AG09309 (cell line): ENCODE data around the gene MBP.
"Not testable (repeated sequence)": the region's sequence is repeated elsewhere in the genome, so short reads cannot be mapped to it uniquely, and the experiment has no call there.

ENCODE experiments used
- DNase-seq: peaks from one replicate; pipeline ENCODE4 v3.0.0-alpha.2; 2010; ENCODE audit warnings: low read depth
- H3K4me3 ChIP-seq: 2 replicates; pipeline ENCODE4 v1.5.1; 2011; ENCODE audit warnings: mild to moderate bottlenecking, low read depth, low read length, moderate library complexity; ENCODE audit not compliant: control insufficient read depth
- TF ChIP-seq, protein P1 (sequence below): IDR thresholded peaks from 2 replicates; pipeline ENCODE4 v1.5.1; 2011; ENCODE audit warnings: mild to moderate bottlenecking, low read depth, low read length, inconsistent platforms; ENCODE audit not compliant: insufficient read depth, control insufficient read depth; ENCODE audit errors: missing control alignments

MBP gene

DNA sequence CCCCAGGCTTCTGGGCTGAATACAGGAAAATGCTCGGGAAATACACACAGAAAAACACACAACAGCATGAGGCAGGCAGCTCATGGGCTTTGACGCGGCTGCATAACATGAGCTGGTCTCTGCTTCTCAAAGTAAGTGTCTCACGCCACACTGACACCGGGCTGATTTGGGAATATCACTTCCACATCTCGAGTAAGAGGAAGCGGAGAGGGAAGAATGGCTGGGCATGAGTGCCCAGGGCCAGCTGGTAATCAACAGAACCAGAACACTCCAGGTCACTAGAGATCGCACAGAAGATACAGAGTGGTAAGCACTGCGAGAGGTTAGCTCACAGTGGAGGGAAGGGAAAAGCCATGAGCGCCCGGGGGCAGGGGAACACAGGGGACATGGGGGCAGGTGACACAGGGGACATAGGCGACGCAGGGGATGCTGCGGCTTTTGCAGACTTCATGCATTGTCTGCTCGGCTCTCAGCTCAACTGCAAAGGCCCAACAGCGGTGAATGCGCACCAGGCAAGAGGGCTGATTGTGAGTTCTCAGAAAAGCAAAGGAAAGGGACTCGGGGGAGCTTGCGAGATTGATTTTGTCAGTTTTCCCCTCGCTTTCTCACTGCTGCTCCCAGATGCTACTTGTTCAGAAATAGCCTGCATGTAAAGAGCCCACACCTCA lies 141.4 kb downstream of the MBP start:
- no peak overlapping the region for H3K4me3 ChIP-seq
- DNase-seq, result no peak
- TF ChIP-seq, protein P1, sequence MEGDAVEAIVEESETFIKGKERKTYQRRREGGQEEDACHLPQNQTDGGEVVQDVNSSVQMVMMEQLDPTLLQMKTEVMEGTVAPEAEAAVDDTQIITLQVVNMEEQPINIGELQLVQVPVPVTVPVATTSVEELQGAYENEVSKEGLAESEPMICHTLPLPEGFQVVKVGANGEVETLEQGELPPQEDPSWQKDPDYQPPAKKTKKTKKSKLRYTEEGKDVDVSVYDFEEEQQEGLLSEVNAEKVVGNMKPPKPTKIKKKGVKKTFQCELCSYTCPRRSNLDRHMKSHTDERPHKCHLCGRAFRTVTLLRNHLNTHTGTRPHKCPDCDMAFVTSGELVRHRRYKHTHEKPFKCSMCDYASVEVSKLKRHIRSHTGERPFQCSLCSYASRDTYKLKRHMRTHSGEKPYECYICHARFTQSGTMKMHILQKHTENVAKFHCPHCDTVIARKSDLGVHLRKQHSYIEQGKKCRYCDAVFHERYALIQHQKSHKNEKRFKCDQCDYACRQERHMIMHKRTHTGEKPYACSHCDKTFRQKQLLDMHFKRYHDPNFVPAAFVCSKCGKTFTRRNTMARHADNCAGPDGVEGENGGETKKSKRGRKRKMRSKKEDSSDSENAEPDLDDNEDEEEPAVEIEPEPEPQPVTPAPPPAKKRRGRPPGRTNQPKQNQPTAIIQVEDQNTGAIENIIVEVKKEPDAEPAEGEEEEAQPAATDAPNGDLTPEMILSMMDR, result no peak

DNA sequence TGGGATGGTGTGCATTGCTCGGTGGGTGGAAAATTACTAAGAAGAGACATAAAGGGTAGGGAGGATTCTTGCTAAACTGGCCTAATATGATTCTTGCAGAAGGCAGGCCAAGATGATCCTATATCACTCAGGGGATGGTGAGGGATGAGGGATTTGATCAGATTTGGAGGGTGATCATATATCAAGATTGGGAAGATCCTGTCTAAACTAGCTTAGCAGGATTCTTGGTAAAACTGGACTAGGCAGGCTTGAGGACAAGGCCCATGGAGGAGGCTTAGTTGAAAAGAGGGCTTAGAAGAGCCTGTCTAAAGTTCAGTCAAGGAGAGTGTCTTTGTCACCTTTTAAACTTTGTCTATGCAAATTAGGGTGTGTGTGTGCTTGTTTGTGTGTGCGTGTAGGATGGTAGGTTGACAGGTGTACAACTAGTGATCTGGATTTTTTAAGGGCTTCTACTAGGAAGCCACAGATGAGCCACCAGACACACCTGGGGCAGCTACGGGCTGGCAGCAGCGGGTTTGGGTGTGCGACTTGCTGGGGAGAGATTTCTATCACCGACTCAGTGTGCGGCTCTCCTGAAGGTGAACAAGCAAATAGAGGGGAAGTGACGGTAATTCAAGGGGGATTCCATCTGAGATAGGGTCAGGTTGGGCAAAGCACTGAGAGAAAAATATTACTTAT lies 142.1 kb downstream of the MBP start:
- not testable (repeated sequence) for DNase-seq, H3K4me3 ChIP-seq

DNA sequence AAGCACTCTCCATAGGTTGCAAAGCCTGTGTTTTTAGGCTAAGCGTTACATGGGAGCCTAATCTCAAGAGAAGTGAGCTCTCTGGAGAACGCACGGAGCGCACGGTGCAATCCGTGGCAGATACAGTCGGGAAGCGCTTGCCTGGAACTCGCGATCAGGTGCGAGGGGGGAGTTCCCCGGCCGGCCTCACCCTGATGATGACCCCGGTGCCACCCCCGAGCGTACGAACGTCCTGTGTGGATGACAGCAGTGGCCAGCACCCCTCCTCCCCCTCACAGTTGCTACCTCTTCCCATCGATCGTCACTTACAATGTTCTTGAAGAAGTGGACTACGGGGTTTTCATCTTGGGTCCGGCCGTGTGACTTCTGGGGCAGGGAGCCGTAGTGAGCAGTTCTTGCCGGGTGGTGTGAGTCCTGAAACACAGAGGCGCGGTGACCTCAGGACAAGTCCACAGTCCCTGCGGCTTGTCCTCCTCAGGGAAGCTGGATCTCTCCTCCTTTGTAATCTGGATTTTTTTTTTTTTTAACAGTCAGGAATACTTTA lies 142.9 kb downstream of the MBP start:
- TF ChIP-seq, protein P1, result no peak

DNA sequence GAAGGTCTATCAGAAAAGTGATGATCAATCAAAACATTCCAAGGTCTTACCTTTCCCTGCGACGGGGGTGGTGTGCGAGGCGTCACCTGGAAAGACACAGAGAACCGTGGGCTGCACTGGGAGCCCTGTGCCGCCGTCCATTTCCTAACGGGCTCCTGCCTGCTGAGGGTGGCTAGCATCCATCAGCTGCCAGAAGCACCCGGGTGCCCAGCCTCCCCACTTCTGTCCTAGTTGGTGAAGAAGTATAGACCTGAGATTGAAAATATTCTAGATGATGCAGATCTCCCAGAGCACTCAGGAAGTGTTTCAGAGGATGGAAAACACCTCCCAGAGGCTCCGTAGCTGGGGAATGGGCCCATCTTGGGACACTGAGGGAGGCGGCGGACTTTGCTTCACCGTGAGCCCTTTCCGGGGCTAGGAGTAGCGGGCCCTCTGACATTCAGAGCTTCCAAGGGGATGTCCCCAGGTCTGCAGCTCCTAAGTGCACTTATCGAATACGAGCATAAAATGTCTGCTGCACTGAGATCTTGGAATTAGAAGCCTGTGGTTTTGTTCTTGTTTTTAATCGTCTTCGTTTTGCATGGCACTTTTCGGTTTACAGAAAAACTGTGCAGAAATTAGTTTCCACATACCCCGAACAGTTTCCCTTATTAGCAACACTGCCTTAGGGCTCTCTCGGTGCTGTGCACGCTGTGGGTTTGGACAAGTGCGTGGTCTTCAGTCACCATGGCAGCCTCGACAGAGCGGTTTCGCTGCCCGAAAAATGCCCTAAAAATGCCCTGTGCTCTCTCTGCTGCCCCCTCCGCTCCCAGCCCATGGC lies 143.5 kb downstream of the MBP start:
- TF ChIP-seq, protein P1, result no peak
- H3K4me3 ChIP-seq, result no peak overlapping the region

More for the DNA sequence above, 142.9 kb downstream of the MBP start:
- no peak overlapping the region for H3K4me3 ChIP-seq
- DNase-seq, result no peak

DNA sequence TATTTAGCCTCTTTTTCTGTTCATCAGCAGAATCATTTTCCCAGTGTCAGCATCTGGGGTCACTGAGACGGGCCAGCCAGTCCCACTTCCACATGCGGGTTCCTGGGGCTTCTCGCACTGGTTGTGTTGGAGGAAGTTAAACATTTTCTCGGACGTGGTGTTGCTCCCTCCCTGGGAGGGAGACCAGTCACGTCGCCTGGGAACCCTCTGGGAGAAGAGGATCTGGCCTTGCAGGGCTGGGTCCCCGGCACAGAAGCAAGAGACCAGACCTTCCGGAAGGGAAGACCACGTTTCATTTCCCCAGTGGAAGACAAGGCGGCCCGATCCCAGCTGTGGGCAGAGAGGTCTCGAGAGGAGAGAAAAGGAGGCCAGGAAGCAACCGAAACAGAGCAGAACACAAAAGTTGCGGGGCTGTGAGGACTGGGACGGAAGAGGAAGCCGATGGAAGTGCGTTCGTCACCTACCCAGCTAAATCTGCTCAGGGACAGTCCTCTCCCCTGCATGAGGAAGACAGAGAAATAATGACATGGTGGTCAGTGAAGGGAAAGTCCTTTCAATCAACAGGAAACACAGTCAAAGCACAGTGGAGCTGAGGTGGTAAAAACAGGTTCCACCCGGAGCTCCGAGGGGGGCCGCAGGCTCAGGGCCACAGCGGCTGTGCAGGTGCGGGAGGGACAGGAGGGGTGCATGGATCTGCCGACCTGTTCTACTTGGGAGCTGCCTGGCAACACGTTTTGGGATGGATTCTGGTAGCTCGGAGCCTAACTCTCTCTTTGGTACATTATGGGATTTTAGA lies 144.4 kb downstream of the MBP start:
- no peak overlapping the region for H3K4me3 ChIP-seq
- DNase-seq, result no peak
- TF ChIP-seq, protein P1, result no peak

More for the DNA sequence above, 143.5 kb downstream of the MBP start:
- DNase-seq, result no peak

DNA sequence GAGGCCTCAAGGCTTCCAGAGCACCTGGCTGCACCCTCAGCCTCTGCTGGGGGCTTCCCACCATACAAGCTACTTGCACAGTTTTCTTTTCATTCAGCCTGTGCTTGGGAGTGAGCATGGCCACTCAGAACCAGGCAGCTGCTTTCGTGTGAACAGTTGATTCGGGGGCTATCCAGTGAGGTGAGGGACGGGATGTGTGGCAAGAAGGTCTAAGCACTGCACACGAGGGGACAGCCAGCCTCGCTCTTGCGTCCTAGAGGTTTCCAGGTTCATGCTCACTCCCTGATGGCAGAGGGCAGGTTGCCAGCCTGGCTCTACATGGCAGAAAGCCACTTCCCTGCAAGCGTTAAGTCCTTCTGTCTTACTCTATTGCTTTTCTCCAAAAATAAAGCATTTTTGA lies 146.2 kb downstream of the MBP start:
- DNase-seq, result no peak
- TF ChIP-seq, protein P1, result no peak
- H3K4me3 ChIP-seq, result no peak overlapping the region
